Medulla oblongata (tissue), 1 donor: ENCODE data around the gene PDLIM1.

Experiments used
- DNase-seq: peaks from one replicate; pipeline ENCODE4 v3.0.0-alpha.2; 2015; ENCODE audit errors: extremely low spot score

PDLIM1 gene

DNA sequence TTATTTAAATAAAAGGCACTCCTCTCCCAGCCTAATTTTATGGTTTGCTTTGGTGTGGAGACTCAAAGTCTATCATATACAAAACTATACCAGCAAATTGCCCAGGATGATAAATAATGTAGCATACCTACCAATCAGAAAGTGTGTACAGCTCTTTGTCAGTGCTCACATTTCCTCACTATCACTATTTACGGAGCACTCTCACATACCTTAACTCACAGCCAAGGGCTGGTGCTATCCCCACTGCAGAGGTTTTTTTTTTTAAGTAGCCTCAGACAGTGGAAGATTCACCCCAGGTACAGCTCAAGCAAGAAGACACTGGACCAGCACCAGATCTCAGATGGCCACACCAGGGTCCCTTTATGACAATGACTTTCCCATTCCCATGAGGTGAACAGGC, 2.5 kb downstream of the PDLIM1 start:
- DNase-seq = no peak

DNA sequence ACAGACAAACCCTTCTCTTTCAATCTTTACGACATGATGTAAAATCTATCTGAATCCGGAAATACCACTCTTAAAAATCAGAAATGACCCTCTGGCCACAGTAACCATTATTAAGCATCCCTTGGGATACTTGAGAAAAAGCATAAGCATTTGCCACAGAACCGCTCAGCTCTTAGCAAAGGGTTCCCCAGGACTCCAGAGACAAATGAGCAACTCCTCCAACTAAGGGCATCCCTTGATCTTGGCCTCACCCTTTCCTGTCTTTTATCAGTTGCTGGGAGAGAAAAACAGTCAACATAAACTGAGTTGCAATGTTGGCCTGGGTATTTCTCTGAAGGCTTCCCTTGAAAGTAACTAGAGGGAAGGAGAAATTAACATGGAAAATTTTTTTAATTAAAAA, 3.5 kb downstream of the PDLIM1 start:
- no peak for DNase-seq

DNA sequence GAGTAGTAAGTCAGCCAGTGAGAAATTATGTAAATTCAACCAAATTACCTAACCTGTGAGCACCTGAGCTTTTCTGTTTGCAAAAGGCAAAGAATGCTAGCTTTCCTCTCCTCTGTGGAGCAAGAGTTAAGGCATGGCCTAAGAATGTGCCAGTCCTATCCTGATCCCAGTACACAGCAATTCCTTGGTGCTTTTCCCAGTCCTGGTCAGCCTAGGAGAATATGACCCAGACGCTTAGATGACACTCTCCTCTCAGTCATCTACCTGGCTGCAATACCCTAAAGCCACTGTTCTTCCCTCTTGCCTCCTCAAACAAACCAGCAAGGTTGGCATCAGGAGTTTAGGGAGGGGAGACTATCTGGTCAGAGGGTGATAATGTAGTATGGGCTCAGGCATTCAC, 4.1 kb downstream of the PDLIM1 start:
- DNase-seq = no peak

DNA sequence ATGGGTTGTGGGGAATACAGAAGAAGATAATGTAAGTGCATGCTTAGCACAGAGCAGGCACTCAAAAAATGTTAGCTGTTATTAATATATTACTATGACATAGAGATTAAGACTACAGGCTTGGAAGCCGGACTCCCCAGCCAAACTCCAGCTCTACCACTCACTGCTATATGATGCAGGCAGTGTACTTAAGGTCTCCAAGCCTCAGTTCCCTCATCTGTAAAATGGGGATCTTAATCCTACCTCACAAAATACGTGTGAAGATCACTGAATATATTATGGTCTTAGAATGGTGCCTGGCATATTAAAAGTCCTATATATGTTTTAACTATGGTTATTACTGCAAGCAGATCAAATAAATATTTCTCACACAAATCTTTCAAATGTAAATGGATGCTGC, 5.2 kb downstream of the PDLIM1 start:
- DNase-seq = no peak

- DNase-seq = no peak
Observed at GRCh38 chr10:95284807-95285206, 6.0 kb downstream of the PDLIM1 start.

DNA sequence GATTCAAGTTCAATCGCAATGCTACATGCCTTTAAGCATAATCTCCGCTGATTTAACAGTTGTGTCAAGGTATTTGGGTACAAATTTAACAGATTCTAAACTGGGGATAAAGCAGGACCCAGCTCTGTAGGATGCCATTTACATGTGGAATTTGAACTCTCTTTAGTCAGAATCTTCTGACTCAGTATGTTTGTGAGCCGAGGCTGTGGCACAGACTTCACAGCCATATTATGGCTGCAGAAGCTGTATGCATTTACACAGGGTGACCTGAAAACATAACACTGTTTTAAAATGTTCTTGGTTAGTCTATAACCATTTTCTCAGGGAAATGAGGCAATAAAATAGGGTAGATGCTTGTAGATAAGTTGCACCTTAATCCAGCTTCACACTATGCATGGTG, 8.7 kb downstream of the PDLIM1 start:
- DNase-seq = no peak

DNA sequence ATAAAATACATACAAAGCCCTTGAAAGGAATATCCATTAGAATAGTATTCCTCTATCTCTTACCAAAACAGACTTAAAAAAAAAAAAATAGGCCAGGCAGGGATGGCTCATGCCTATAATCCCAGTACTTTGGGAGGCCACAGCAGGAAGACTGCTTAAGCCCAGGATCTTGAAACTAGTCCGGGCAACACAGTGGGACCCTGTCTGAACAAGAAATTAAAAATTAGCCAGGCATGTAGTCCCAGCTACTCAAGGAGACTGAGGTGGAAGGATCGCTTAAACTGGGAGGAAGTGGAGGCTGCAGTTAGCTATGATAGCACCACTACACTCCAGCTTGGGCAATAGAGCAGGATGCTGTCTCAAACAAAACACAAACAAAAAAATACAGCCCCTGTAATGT, 9.6 kb downstream of the PDLIM1 start:
- no peak for DNase-seq

DNA sequence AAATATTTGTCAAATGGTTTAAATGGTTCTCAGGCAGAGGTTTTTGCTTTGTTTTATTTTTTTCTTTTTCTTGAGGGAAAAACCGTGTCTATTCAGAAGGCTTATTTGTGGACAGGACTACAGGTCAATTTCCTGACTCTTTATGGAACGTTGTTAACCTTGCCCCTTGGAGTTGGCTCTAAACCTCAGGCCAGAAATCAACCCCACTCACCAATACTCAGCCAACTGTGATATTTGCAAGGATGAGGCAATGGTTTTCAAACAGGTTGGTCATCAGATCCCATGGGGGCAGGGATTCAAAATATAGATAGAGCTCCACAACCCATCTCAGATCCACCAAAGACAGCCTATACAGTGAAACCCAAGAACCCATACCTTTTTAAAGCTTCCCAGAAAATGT, 10.2 kb downstream of the PDLIM1 start:
- DNase-seq = no peak

DNA sequence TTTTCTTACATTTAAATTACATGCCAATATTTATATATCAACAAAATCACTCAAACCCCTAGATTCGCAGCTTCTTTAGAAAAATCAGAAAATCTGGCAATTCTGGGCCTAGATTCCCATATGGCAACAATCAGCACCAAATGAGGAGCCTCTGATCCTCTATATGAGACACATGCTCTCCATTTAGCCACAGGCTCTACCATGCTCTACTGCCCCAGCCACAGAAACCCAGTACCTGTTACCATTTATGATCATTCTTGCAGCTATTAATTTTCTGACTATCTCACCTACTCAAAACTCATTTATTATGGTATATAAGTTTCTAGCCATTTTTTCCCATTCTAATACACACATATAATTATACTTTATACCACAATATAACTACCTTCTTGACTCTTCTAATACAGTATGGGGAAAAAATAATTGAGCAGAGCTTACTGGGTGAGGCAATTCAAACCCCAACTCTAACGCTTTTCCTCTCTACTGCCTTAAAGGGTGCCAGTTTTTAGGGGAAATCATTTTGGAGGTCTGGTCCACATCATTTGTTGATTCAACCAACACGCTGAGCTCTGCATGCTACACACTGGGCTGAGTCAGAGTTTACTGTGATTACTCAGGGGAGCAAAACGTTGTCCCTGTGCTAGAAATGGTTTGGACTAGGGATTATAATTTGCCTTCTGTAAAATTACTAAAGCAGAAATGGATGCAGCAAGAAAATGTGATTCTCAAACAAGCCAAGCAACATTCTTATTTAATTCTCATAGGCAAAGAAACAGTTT, 11.6 kb downstream of the PDLIM1 start:
- no peak for DNase-seq

DNA sequence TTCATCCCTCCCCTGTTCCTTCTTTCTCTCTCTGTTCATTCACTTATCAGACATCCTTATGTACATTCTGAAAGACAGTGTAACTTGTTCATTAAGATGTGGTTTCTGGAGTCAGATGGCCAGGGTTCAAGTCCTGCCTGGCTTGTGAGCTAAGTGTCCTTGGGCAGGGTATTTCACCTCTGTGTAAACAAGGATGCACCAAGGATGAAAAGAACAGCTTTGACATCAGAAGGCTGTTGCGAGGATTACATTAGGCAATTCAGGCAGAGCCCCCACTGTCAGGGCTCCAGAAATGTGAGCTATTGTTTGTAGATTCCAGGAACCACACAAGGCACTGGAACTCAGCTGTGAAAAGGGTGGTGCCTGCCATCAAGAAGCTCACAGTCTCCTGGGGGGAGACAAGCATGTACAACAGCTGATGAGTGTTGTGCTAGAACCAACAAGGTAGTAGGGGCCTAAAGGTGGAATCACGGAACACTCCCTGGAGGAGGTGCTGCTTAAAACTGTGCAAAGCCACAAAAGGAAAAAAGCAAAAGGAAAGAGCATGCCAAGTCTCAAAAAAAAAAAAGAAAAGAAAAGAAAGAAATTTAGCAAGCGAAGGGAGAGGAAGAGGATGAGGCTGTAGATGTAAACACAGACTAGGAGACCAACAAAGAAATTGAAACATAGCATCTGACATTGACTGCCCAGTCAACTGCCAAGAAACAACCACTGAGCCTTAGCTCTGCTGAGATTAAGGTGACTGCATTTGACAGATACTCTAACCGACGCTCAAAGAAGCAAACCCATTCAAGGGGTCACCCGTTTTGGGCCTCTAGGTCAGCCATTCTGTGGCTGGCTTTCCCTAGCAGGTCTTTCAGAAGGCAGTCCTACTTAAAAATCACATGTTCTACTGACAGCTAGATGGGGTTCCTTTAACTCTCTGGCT, 12.5 kb downstream of the PDLIM1 start:
- DNase-seq = no peak

GRCh38 chr10:95277614-95278013, 13.2 kb downstream of the PDLIM1 start:
- DNase-seq = no peak

- no peak for DNase-seq
Observed at GRCh38 chr10:95277201-95277570, 13.6 kb downstream of the PDLIM1 start.

- no peak for DNase-seq
Observed at GRCh38 chr10:95276367-95277200, 14.2 kb downstream of the PDLIM1 start.

GRCh38 chr10:95275726-95276366, 15.0 kb downstream of the PDLIM1 start:
- DNase-seq = no peak

GRCh38 chr10:95273393-95274312, 17.1 kb downstream of the PDLIM1 start:
- no peak for DNase-seq

- DNase-seq = no peak
Observed at GRCh38 chr10:95268438-95268837, 22.4 kb downstream of the PDLIM1 start.

GRCh38 chr10:95267251-95267650, 23.6 kb downstream of the PDLIM1 start:
- no peak for DNase-seq

GRCh38 chr10:95266674-95267095, 24.1 kb downstream of the PDLIM1 start:
- no peak for DNase-seq

GRCh38 chr10:95265572-95265971, 25.2 kb downstream of the PDLIM1 start:
- DNase-seq = no peak

DNA sequence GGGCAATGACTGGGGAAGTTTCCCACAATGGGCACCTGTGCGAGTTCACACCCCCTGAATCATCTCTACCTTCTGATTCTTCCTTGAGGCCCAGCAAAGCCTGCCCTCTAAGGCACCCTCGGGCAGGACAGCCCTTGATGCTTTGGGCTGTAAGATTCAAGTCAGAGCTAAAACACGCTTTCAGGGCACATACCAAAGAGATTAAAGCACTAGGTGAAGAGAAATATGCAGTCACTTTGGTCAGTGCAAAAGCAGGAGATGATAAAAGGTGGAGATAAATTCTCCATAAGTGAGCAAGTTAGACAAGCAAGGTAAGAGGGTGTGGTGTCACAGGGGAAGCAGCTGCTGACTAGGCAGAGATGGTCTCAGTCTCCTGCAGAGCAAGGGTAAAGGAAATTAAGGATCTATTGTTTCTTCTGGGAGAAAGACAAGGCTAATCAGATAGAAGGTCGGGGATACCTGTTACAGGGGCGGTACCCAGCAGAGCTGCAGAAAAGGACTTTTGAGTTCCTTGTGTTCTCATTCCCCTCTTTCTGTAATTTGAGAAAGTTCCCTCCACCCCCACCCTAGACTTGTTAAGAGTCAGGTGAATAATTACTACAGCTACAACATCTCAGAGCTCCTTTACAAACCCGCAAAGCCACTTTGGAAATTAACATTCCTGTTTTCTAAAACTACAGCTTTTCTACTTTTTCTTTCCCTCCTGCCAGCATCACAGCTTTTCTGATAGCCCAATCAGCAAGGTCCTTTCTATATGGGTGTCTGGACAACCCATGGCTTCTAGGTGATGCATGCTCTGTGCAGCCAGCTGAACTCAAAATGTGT, 26.4 kb downstream of the PDLIM1 start:
- no peak for DNase-seq
